SJCRH30 (cell line): ENCODE measurements around the gene MTHFSD. TPM values are rescaled to one million over a fixed set of nuclear protein-coding genes. Genes with fewer than 3 reads are reported as not detected.

Source experiments
- DNase-seq, 2 experiments: peaks; one replicate each; pipeline ENCODE4 v3.0.0-alpha.2; 2015 to 2020
- H3K27ac ChIP-seq: fragments of 250-450 bp; sonication (Bioruptor Pico); 2 replicates; pipeline ENCODE4 v1.5.1; 2020; ENCODE audit warnings: mild to moderate bottlenecking, moderate library complexity
- H3K27me3 ChIP-seq: fragments of 250-450 bp; sonication (Bioruptor Pico); 2 replicates; pipeline ENCODE4 v1.5.1; 2020; ENCODE audit warnings: mild to moderate bottlenecking, moderate library complexity
- H3K36me3 ChIP-seq: fragments of 250-450 bp; sonication (Bioruptor Pico); 2 replicates; pipeline ENCODE4 v1.5.1; 2020; ENCODE audit warnings: mild to moderate bottlenecking, moderate library complexity
- H3K4me1 ChIP-seq: fragments of 250-450 bp; sonication (Bioruptor Pico); 2 replicates; pipeline ENCODE4 v1.5.1; 2020; ENCODE audit warnings: mild to moderate bottlenecking, moderate library complexity
- H3K4me3 ChIP-seq: fragments of 250-450 bp; sonication (Bioruptor Pico); 2 replicates; pipeline ENCODE4 v1.5.1; 2020; ENCODE audit warnings: mild to moderate bottlenecking, moderate library complexity
- H3K9me3 ChIP-seq: fragments of 250-450 bp; sonication (Bioruptor Pico); replicated peaks from 2 replicates; pipeline ENCODE4 v1.5.1; 2020; ENCODE audit warnings: mild to moderate bottlenecking, moderate library complexity
- total RNA-seq: library from RNA; depleted of rRNA; stranded (reverse); fragments of >200 nt; shearing (Covaris generic); gene quantifications from 2 replicates; pipeline ENCODE4 v1.2.3, GENCODE V29; 2014

Gene MTHFSD
- total RNA-seq, 1 experiment from 2014 or later: 7.2 TPM

- Histone ChIP-seq H3K27ac (no peak overlapping the region), H3K9me3 (no peaks in the 10 kb centered on the region), H3K36me3 (no peaks in the 10 kb centered on the region), H3K4me3 (no peak overlapping the region), H3K27me3 (no peaks in the 10 kb centered on the region), H3K4me1 (peaks cover 3% of the 10 kb centered on the region; the same call in 1 of the 2 replicates)
- DNase-seq: no peak
Measured at GRCh38 chr16:86525696-86526095, 29.3 kb downstream of the MTHFSD start.

DNA sequence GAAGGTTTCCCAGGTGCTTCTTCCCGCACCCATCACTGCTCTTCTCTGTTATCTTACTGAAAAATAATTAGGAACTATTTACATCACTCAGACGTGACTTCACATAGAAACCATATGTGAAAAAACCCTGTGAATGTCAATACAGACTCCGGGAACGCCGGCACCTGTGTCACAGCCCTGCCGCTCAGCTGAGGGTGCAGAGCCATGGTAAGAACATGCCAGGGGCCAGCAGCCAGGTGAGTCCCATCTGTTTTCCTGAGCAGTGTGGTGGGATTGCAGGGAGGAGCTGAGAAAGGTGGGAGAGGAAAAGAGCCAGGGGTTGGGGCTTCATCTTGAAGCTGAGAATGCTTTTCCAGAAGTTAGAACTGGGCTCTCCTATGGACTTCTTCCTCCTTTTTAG, 31.0 kb downstream of the MTHFSD start:
- Histone ChIP-seq H3K9me3 (no peaks in the 10 kb centered on the region), H3K27me3 (no peaks in the 10 kb centered on the region)

GRCh38 chr16:86523166-86523740, 31.8 kb downstream of the MTHFSD start:
- no peaks in the 10 kb centered on the region for H3K9me3 ChIP-seq
- DNase-seq: peak; percentile 43 to 57
- no peaks in the 10 kb centered on the region for H3K36me3 ChIP-seq
- no peak overlapping the region for H3K4me3 ChIP-seq
- peak overlapping the region; percentile 55 for H3K27ac ChIP-seq
- H3K4me1 ChIP-seq: peaks cover 3% of the 10 kb centered on the region; the same call in 1 of the 2 replicates
- no peaks in the 10 kb centered on the region for H3K27me3 ChIP-seq

More for the DNA sequence above, 31.0 kb downstream of the MTHFSD start:
- DNase-seq: no peak
- H3K4me1 ChIP-seq: peaks cover 3% of the 10 kb centered on the region; the same call in 1 of the 2 replicates
- H3K27ac ChIP-seq: no peak overlapping the region
- H3K36me3 ChIP-seq: no peaks in the 10 kb centered on the region
- H3K4me3 ChIP-seq: no peak overlapping the region

DNA sequence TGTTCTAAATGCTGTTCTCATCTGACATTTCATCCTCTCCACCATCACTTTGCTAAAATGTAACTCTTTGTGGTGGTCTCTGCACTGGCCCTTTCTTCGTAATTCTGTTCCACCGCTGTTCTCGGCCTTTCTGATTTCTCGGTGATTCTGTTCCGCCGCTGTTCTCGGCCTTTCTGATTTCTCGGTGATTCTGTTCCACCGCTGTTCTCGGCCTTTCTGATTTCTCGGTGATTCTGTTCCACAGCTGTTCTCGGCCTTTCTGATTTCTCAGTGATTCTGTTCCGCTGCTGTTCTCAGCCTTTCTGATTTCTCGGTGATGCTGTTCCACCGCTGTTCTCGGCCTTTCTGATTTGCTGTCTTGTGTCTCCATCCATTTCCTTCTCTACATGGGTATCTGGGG, 32.4 kb downstream of the MTHFSD start:
- peak in 1 of 2 experiments; percentile 56 for DNase-seq
- H3K9me3 ChIP-seq: no peaks in the 10 kb centered on the region
- H3K4me3 ChIP-seq: no peak overlapping the region
- H3K27ac ChIP-seq: peak overlapping the region; percentile 55
- H3K4me1 ChIP-seq: peaks cover 3% of the 10 kb centered on the region; the same call in 1 of the 2 replicates
- no peaks in the 10 kb centered on the region for H3K36me3 ChIP-seq
- H3K27me3 ChIP-seq: no peaks in the 10 kb centered on the region

GRCh38 chr16:86521236-86522197, 33.5 kb downstream of the MTHFSD start:
- peaks cover 3% of the 10 kb centered on the region; the same call in 1 of the 2 replicates for H3K4me1 ChIP-seq
- no peak overlapping the region for H3K4me3 ChIP-seq
- no peak overlapping the region for H3K27ac ChIP-seq
- no peak for DNase-seq
- H3K27me3 ChIP-seq: no peaks in the 10 kb centered on the region
- no peaks in the 10 kb centered on the region for H3K9me3 ChIP-seq
- H3K36me3 ChIP-seq: no peaks in the 10 kb centered on the region

DNA sequence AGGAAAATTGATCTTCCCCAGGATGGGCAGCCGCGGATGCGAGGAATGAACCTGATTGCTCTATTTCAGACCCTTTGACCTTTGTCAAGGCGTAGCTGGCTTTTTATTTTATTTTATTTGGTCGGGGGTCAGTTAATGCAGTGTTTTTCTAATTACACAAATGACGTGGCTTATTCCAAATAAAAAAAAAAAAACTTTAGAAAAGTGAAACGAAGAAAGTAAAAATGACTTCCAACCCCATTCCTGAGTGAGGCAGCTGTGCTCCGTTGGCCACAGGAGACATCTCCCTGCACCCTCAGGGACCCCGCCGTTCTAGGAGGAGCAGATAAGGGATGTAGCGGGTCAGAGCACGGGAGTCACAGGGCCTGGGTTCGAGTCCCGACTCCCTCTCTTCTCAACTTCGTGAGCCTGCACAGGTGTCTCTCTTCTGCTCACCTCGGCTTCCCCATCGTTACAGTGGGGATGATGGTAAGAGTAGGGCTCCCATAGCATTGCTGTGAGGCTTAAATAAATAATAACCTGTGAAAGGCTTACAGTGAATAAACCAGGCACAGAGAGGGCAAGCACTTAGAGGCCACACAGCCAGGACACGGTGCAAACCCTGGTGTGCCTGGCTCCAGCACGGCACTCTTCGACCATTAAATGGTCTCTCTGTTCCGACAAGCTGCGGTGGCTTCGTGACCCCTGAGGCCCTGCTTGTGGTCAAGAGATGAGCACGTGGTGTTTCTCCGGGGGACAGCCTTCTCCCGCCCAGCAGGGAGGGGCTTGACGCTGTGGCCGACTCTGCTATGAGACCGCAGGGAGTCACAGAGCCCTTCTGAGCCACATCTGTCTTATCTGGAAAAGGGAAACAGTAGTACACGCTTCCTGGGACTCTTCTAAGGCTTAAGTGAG, 34.5 kb downstream of the MTHFSD start:
- 0 out of 2 replicates have a peak, but pooled peaks cover under 1% of the 10 kb centered on the region for H3K36me3 ChIP-seq
- DNase-seq: peak in 1 of 2 experiments; percentile 29
- H3K4me1 ChIP-seq: peaks cover 3% of the 10 kb centered on the region; the same call in 1 of the 2 replicates
- no peaks in the 10 kb centered on the region for H3K27me3 ChIP-seq
- no peak overlapping the region for H3K27ac ChIP-seq
- no peak overlapping the region for H3K4me3 ChIP-seq
- H3K9me3 ChIP-seq: no peaks in the 10 kb centered on the region

GRCh38 chr16:86519649-86520316, 35.3 kb downstream of the MTHFSD start:
- peaks cover 6% of the 10 kb centered on the region for H3K36me3 ChIP-seq
- DNase-seq: peak; percentile 56 to 78
- H3K27ac ChIP-seq: no peak overlapping the region
- H3K4me1 ChIP-seq: peaks cover 3% of the 10 kb centered on the region; the same call in 1 of the 2 replicates
- H3K9me3 ChIP-seq: no peaks in the 10 kb centered on the region
- no peak overlapping the region for H3K4me3 ChIP-seq
- H3K27me3 ChIP-seq: no peaks in the 10 kb centered on the region

DNA sequence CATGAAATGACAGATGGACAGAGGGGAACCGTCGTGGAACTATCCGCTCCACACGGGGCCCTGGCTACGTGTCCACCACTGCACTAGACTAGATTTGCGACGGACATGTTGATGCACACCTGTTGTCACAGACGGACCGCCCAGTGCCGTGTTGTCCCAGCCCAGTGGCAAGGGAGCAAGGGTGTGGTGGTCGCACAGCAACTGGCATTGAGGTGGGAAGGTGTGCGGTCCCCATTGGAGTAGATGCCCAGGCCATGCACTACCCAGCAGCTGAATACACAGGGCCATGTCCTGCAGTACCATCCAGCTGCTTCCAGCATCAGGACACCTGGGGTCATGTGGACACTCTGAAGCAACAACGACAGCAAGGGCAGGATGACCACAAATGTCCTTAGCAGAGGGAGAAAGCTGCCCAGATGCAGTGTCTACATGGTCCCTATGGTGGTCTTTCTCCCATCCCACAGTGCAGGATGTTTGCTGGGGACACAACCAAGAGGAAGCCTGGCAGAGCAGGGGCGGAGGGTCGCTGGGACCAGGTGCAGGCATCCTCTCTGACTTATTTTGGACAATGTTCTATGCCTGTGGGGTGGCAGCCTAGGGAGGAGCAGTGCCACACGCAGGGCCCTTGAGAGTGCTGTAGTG, 35.9 kb downstream of the MTHFSD start:
- peaks cover 7% of the 10 kb centered on the region; the same call in 1 of the 2 replicates for H3K4me1 ChIP-seq
- DNase-seq: no peak
- H3K9me3 ChIP-seq: no peaks in the 10 kb centered on the region
- H3K27me3 ChIP-seq: no peaks in the 10 kb centered on the region
- no peak overlapping the region for H3K27ac ChIP-seq
- no peak overlapping the region for H3K4me3 ChIP-seq
- peaks cover 13% of the 10 kb centered on the region for H3K36me3 ChIP-seq

DNA sequence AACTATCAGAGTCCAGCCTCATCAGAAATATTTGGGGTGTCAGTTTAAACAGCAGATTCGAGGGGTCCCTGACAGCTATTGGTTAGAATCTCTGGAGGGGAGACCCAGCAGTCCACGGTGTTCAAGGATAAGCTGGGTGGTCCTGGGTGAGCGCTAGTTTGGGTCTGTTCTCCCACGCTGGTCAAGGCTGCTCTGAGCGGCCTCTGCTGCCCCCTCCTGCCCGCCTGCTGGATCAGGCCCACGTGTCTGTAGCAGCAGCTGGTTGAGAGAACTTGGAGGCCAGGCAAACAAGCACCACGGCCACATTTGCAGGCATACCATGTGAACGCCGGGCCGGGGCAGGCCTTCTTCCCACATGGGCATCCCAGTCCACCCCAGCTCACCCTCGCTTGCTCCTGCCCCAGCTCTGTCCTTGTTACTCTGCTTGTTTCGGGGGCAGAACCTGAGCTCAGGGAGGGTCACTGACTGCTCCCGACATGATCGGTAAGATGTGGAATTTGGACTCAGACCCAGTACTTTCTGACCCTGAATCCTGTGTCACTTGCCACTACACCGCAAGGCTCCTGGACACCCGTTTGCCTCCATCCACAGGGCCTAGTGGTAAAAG, 37.3 kb downstream of the MTHFSD start:
- H3K4me3 ChIP-seq: no peak overlapping the region
- peak; percentile 70 to 74 for DNase-seq
- peaks cover 20% of the 10 kb centered on the region for H3K36me3 ChIP-seq

DNA sequence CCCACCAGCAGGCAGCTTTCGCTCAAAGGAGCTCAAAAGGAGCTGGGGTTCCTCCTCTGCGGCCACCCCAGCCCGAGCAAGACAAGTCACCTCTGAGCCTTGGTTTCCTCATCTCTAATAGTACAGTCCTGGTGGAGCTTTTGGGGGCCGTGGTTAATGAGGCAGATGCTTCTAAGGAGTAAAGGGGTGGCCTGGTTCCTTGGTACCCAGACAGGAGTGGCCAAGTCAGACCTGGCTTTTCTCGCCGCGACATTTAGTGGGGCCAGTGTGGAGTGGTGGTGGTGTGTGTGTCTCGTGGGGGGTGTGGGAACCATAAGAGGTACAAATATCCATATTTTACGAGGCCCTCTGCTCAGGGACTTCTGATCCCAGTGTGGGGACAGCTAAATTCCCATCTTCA, 38.0 kb downstream of the MTHFSD start:
- DNase-seq: peak in 1 of 2 experiments; percentile 18
- no peak overlapping the region for H3K4me3 ChIP-seq
- no peaks in the 10 kb centered on the region for H3K9me3 ChIP-seq
- no peaks in the 10 kb centered on the region for H3K27me3 ChIP-seq
- no peak overlapping the region for H3K27ac ChIP-seq
- 0 out of 2 replicates have a peak, but pooled peaks cover 4% of the 10 kb centered on the region for H3K4me1 ChIP-seq
- H3K36me3 ChIP-seq: peaks cover 20% of the 10 kb centered on the region

More for the DNA sequence above, 37.3 kb downstream of the MTHFSD start:
- H3K27me3 ChIP-seq: no peaks in the 10 kb centered on the region
- H3K9me3 ChIP-seq: no peaks in the 10 kb centered on the region
- H3K27ac ChIP-seq: no peak overlapping the region
- H3K4me1 ChIP-seq: 0 out of 2 replicates have a peak, but pooled peaks cover 4% of the 10 kb centered on the region

- DNase-seq: no peak
- Histone ChIP-seq H3K4me1 (0 out of 2 replicates have a peak, but pooled peaks cover 4% of the 10 kb centered on the region), H3K4me3 (no peak overlapping the region), H3K27ac (no peak overlapping the region), H3K9me3 (no peaks in the 10 kb centered on the region), H3K36me3 (peaks cover 20% of the 10 kb centered on the region), H3K27me3 (no peaks in the 10 kb centered on the region)
Measured at GRCh38 chr16:86516623-86517003, 38.4 kb downstream of the MTHFSD start.

- no peaks in the 10 kb centered on the region for H3K9me3 ChIP-seq
- 0 out of 2 replicates have a peak, but pooled peaks cover 4% of the 10 kb centered on the region for H3K4me1 ChIP-seq
- no peaks in the 10 kb centered on the region for H3K27me3 ChIP-seq
- H3K27ac ChIP-seq: no peak overlapping the region
- DNase-seq: no peak
- no peak overlapping the region for H3K4me3 ChIP-seq
- H3K36me3 ChIP-seq: peaks cover 20% of the 10 kb centered on the region
Measured at GRCh38 chr16:86515777-86516622, 39.0 kb downstream of the MTHFSD start.
